ENCODE results near the gene BAIAP2. TPM values are rescaled to one million over a fixed set of nuclear protein-coding genes. Genes with fewer than 3 reads are reported as not detected.

BAIAP2 gene
- total and polyA plus RNA-seq, 2 of the 13 experiments (the other 11 are each of a cell fraction or from before 2014, with no cell fraction given), result 22.5 to 24.0 TPM

DNA sequence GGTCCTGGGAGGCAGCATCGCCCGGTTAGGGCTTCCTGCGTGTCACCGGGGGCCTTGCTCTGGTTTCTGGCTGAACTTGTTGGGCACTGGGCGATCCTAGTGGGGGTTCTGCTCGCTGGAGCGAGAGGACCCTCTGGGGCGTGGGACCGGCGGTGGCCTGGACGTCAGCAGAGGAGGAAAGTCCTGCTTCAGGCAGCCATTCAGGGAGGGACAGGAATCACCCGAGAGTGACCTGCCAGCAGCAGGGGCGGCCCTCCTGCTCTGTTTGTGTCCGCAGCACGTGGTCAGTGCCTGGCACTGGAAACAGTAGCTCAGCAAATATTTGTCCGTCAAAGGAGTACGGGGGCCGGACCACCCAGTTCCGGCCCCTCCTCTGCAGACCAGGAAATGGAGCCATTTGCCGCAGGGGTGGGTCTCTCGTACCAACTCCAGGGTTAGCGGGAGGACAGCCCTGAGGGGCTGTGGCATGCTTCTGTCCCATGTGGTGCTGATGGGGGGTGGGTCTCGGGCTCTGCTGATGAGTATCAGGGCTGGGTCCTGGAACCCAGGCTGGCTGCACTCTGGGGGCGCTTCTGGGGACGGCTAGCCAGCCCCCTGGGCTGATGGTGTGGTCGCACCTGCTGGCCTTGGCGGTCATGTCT is 48.3 kb downstream of the BAIAP2 start (continued):
- TF ChIP-seq ZNF761 (CRISPR knock-in tag; conservative IDR thresholded peaks at IDR 0.05), result peak; percentile 95; the same call in 1 of the 2 replicates
- peak; percentile 99 for TF ChIP-seq MXD4 (CRISPR knock-in tag; IDR thresholded peaks at IDR 0.05)
- TF ChIP-seq ZEB1 (IDR thresholded peaks at IDR 0.05; ENCODE audit: insufficient replicate concordance, low read depth), result no peak
- TF ChIP-seq, protein P1, sequence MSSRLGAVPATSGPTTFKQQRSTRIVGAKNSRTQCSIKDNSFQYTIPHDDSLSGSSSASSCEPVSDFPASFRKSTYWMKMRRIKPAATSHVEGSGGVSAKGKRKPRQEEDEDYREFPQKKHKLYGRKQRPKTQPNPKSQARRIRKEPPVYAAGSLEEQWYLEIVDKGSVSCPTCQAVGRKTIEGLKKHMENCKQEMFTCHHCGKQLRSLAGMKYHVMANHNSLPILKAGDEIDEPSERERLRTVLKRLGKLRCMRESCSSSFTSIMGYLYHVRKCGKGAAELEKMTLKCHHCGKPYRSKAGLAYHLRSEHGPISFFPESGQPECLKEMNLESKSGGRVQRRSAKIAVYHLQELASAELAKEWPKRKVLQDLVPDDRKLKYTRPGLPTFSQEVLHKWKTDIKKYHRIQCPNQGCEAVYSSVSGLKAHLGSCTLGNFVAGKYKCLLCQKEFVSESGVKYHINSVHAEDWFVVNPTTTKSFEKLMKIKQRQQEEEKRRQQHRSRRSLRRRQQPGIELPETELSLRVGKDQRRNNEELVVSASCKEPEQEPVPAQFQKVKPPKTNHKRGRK (CRISPR knock-in tag; IDR thresholded peaks at IDR 0.05), result no peak
- TF ChIP-seq MXD3 (CRISPR knock-in tag; IDR thresholded peaks at IDR 0.05), result peak; percentile 94
- TF ChIP-seq, protein P2, sequence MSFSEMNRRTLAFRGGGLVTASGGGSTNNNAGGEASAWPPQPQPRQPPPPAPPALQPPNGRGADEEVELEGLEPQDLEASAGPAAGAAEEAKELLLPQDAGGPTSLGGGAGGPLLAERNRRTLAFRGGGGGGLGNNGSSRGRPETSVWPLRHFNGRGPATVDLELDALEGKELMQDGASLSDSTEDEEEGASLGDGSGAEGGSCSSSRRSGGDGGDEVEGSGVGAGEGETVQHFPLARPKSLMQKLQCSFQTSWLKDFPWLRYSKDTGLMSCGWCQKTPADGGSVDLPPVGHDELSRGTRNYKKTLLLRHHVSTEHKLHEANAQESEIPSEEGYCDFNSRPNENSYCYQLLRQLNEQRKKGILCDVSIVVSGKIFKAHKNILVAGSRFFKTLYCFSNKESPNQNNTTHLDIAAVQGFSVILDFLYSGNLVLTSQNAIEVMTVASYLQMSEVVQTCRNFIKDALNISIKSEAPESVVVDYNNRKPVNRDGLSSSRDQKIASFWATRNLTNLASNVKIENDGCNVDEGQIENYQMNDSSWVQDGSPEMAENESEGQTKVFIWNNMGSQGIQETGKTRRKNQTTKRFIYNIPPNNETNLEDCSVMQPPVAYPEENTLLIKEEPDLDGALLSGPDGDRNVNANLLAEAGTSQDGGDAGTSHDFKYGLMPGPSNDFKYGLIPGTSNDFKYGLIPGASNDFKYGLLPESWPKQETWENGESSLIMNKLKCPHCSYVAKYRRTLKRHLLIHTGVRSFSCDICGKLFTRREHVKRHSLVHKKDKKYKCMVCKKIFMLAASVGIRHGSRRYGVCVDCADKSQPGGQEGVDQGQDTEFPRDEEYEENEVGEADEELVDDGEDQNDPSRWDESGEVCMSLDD (CRISPR knock-in tag; IDR thresholded peaks at IDR 0.05; ENCODE audit: borderline replicate concordance), result peak; percentile 92
- peak; percentile 53; the same call in 1 of the 2 replicates for TF ChIP-seq NR2F2 (IDR thresholded peaks at IDR 0.05; ENCODE audit: borderline replicate concordance, low read depth)
- no peak for TF ChIP-seq FOXP1 (IDR thresholded peaks at IDR 0.05)
- TF ChIP-seq FOXP1 (CRISPR knock-in tag; IDR thresholded peaks at IDR 0.05), result peak; percentile 65
- 0 out of 2 replicates have a peak, but pooled peaks have one; percentile 65 for TF ChIP-seq TGIF2 (CRISPR knock-in tag; IDR thresholded peaks at IDR 0.05)
- TF ChIP-seq GATA4 (IDR thresholded peaks at IDR 0.05; ENCODE audit: borderline replicate concordance, low read depth), result 0 out of 2 replicates have a peak, but pooled peaks have one; percentile 48
- peak; percentile 95; the same call in 1 of the 2 replicates for TF ChIP-seq ZNF430 (CRISPR knock-in tag; IDR thresholded peaks at IDR 0.05)
- no peak for TF ChIP-seq HNRNPH1 (optimal IDR thresholded peaks at IDR 0.05; ENCODE audit: low read depth, low read length)
- peak; percentile 88; the same call in 1 of the 2 replicates for TF ChIP-seq THAP8 (CRISPR knock-in tag; IDR thresholded peaks at IDR 0.05; ENCODE audit: borderline replicate concordance)
- TF ChIP-seq KLF9 (CRISPR knock-in tag; IDR thresholded peaks at IDR 0.05; ENCODE audit: low read depth), result peak; percentile 78; the same call in 1 of the 2 replicates
- TF ChIP-seq KDM3A (CRISPR knock-in tag; IDR thresholded peaks at IDR 0.05; ENCODE audit: low read depth), result peak; percentile 96
- TF ChIP-seq ZFP36L2 (CRISPR knock-in tag; IDR thresholded peaks at IDR 0.05), result no peak
- TF ChIP-seq HMGXB4 (CRISPR knock-in tag; IDR thresholded peaks at IDR 0.05; ENCODE audit: borderline replicate concordance in 1 of 2, low read depth in 1 of 2), result peak; percentile 73 to 81; a peak in 3 of 4 replicates
- TF ChIP-seq ZNF83 (CRISPR knock-in tag; IDR thresholded peaks at IDR 0.05; ENCODE audit: borderline replicate concordance), result no peak
- TF ChIP-seq ZNF34 (CRISPR knock-in tag; IDR thresholded peaks at IDR 0.05; ENCODE audit: borderline replicate concordance), result 0 out of 2 replicates have a peak, but pooled peaks have one; percentile 26
- peak; percentile 29; the same call in 1 of the 2 replicates for TF ChIP-seq ZZZ3 (CRISPR knock-in tag; IDR thresholded peaks at IDR 0.05; ENCODE audit: borderline replicate concordance)
- TF ChIP-seq ATF7-NPFF (CRISPR knock-in tag; IDR thresholded peaks at IDR 0.05; ENCODE audit: low read depth), result peak; percentile 86
